GM21737 (cell line): ENCODE results near the gene AVPR1A.
"Not testable (repeated sequence)": the region's sequence is repeated elsewhere in the genome, so short reads cannot be mapped to it uniquely, and the experiment has no call there.

Experiments used
- ATAC-seq: cut with Tn5 transposase; IDR thresholded peaks from one replicate; pipeline ENCODE4 v1.9.1; 2021; ENCODE audit warnings: mild to moderate bottlenecking, moderate library complexity; ENCODE audit not compliant: unreplicated experiment

The AVPR1A gene

GRCh38 chr12:63150713-63151622 lies at the start of gene AVPR1A:
Gene AVPR1A, minus strand, starts transcription at chr12:63151201. Its CDS starts 365 bp downstream, at chr12:63150836.
- no peak for ATAC-seq

GRCh38 chr12:63196168-63196567 lies 45.2 kb upstream of the AVPR1A start:
- ATAC-seq: no peak

GRCh38 chr12:63179224-63179623 lies 28.2 kb upstream of the AVPR1A start:
- no peak for ATAC-seq

- no peak for ATAC-seq
Measured at GRCh38 chr12:63170321-63170720, 19.3 kb upstream of the AVPR1A start.

GRCh38 chr12:63167741-63168140 lies 16.7 kb upstream of the AVPR1A start:
- not testable (repeated sequence) for ATAC-seq

GRCh38 chr12:63164911-63165310 lies 13.9 kb upstream of the AVPR1A start:
- no peak for ATAC-seq

- ATAC-seq: no peak
Measured at GRCh38 chr12:63163541-63163940, 12.5 kb upstream of the AVPR1A start.

- no peak for ATAC-seq
Measured at GRCh38 chr12:63155375-63155774, 4.4 kb upstream of the AVPR1A start.

GRCh38 chr12:63154560-63154959 lies 3.6 kb upstream of the AVPR1A start:
- no peak for ATAC-seq

GRCh38 chr12:63152321-63152700 lies 1.3 kb upstream of the AVPR1A start:
- no peak for ATAC-seq

- no peak for ATAC-seq
Measured at GRCh38 chr12:63151623-63152320, 771 bp upstream of the AVPR1A start.

- no peak for ATAC-seq
Measured at GRCh38 chr12:63149909-63150712, 890 bp downstream of the AVPR1A start.

- no peak for ATAC-seq
Measured at GRCh38 chr12:63144556-63144955, 6.4 kb downstream of the AVPR1A start.

GRCh38 chr12:63138488-63138887 lies 12.5 kb downstream of the AVPR1A start:
- ATAC-seq: no peak

GRCh38 chr12:63133981-63134380 lies 17.0 kb downstream of the AVPR1A start:
- ATAC-seq: no peak

GRCh38 chr12:63132201-63132600 lies 18.8 kb downstream of the AVPR1A start:
- ATAC-seq: no peak

GRCh38 chr12:63129927-63130326 lies 21.1 kb downstream of the AVPR1A start:
- no peak for ATAC-seq

GRCh38 chr12:63124778-63125177 lies 26.2 kb downstream of the AVPR1A start:
- no peak for ATAC-seq

GRCh38 chr12:63103494-63104131 lies 47.4 kb downstream of the AVPR1A start:
- ATAC-seq: no peak

GRCh38 chr12:63101920-63102319 lies 49.1 kb downstream of the AVPR1A start:
- ATAC-seq: no peak

- no peak for ATAC-seq
Measured at GRCh38 chr12:63098851-63099250, 52.1 kb downstream of the AVPR1A start.
